Skeletal muscle cell (primary cell): Measurements from ENCODE around the gene PAPLN.
A peak's percentile ranks its signal among the peaks of the same experiment; 100 is the strongest.

Experiments
- DNase-seq: peaks from one replicate; pipeline ENCODE4 v3.0.0-alpha.2; 2010; ENCODE audit warnings: low read depth
- H3K4me3 ChIP-seq: 2 replicates; pipeline ENCODE4 v1.5.1; 2011; ENCODE audit warnings: low read depth, mild to moderate bottlenecking, control low read depth, low read length, moderate library complexity

PAPLN gene

GRCh38 chr14:73227812-73228781 lies 9.2 kb upstream of the PAPLN start:
- DNase-seq = peak; percentile 88
- peak overlapping the region; percentile 29 for H3K4me3 ChIP-seq

GRCh38 chr14:73230051-73230450 lies 7.3 kb upstream of the PAPLN start:
- DNase-seq = no peak
- no peak overlapping the region for H3K4me3 ChIP-seq

- H3K4me3 ChIP-seq = no peak overlapping the region
- DNase-seq = no peak
These were observed 5.1 kb upstream of the PAPLN start for GRCh38 chr14:73231981-73232851.

- DNase-seq = no peak
- H3K4me3 ChIP-seq = no peak overlapping the region
These were observed 4.3 kb upstream of the PAPLN start for GRCh38 chr14:73232984-73233383.

GRCh38 chr14:73233564-73233963 lies 3.7 kb upstream of the PAPLN start:
- no peak for DNase-seq

GRCh38 chr14:73234029-73234428 lies 3.3 kb upstream of the PAPLN start:
- no peak overlapping the region for H3K4me3 ChIP-seq
- no peak for DNase-seq

More at GRCh38 chr14:73233564-73233963, 3.7 kb upstream of the PAPLN start:
- no peak overlapping the region for H3K4me3 ChIP-seq

GRCh38 chr14:73234586-73235394 lies 2.5 kb upstream of the PAPLN start:
- H3K4me3 ChIP-seq = no peak overlapping the region
- DNase-seq = no peak

- no peak for DNase-seq
- H3K4me3 ChIP-seq = no peak overlapping the region
These were observed 1.7 kb upstream of the PAPLN start for GRCh38 chr14:73235531-73236155.

- DNase-seq = no peak
- H3K4me3 ChIP-seq = no peak overlapping the region
These were observed 1.1 kb upstream of the PAPLN start for GRCh38 chr14:73236157-73236556.

GRCh38 chr14:73236752-73237218 lies 521 bp upstream of the PAPLN start:
- no peak for DNase-seq
- H3K4me3 ChIP-seq = no peak overlapping the region

- peak overlapping the region; percentile 48 for H3K4me3 ChIP-seq
- DNase-seq = no peak
These were observed 599 bp downstream of the PAPLN start for GRCh38 chr14:73237786-73238423.

GRCh38 chr14:73238424-73238852 lies 1.1 kb downstream of the PAPLN start:
- peak; percentile 68 for DNase-seq
- peak overlapping the region; percentile 48 for H3K4me3 ChIP-seq

- H3K4me3 ChIP-seq = peak overlapping the region; percentile 13
These were observed 1.6 kb downstream of the PAPLN start for GRCh38 chr14:73238941-73239340.

GRCh38 chr14:73239393-73240241 lies 2.3 kb downstream of the PAPLN start:
- peak overlapping the region; percentile 36 for H3K4me3 ChIP-seq

More at GRCh38 chr14:73238941-73239340, 1.6 kb downstream of the PAPLN start:
- DNase-seq = no peak

GRCh38 chr14:73240816-73241480 lies 3.6 kb downstream of the PAPLN start:
- H3K4me3 ChIP-seq = no peak overlapping the region
- DNase-seq = no peak

More at GRCh38 chr14:73239393-73240241, 2.3 kb downstream of the PAPLN start:
- no peak for DNase-seq

GRCh38 chr14:73241481-73242165 lies 4.3 kb downstream of the PAPLN start:
- no peak for DNase-seq
- H3K4me3 ChIP-seq = no peak overlapping the region
